SK-N-MC (cell line): ENCODE data around the gene CNTN2.
A peak's percentile ranks its signal among the peaks of the same experiment; 100 is the strongest.

Experiments
- DNase-seq: peaks from one replicate; pipeline ENCODE4 v3.0.0-alpha.2; 2011; ENCODE audit warnings: low read depth, low spot score
- H3K27ac ChIP-seq: fragments of 200-600 bp; sonication (generic); 2 replicates; pipeline ENCODE4 v1.5.1; 2016; ENCODE audit warnings: mixed run types
- H3K36me3 ChIP-seq: fragments of 200-600 bp; sonication (generic); 2 replicates; pipeline ENCODE4 v1.6.1; 2017; ENCODE audit warnings: antibody characterized with exemption, low read length, mixed read lengths; ENCODE audit not compliant: insufficient read depth
- H3K4me3 ChIP-seq: fragments of 200-600 bp; sonication (generic); 2 replicates; pipeline ENCODE4 v1.5.1; 2016
- H3K9ac ChIP-seq: fragments of 200-600 bp; sonication (generic); 2 replicates; pipeline ENCODE4 v1.8.0; 2017; ENCODE audit warnings: mixed run types, mixed read lengths; ENCODE audit not compliant: insufficient read length
- H3K9me3 ChIP-seq: fragments of 200-600 bp; sonication (generic); 2 replicates; pipeline ENCODE4 v1.6.1; 2017; ENCODE audit warnings: low read depth, mild to moderate bottlenecking, antibody characterized with exemption, low read length, moderate library complexity, mixed read lengths
- EZH2 ChIP-seq: fragments of 200-600 bp; sonication (generic); IDR thresholded peaks from one replicate; pipeline ENCODE4 v1.6.1; 2017; ENCODE audit warnings: antibody characterized with exemption
- FOXP2 ChIP-seq: optimal IDR thresholded peaks from 2 replicates; pipeline ENCODE3; 2011; ENCODE audit warnings: mild to moderate bottlenecking, moderate library complexity; ENCODE audit not compliant: insufficient read depth; ENCODE audit errors: extremely low read length, control extremely low read depth
- POLR2AphosphoS5 ChIP-seq: IDR thresholded peaks from 2 replicates; pipeline ENCODE4 v1.6.1; 2012; ENCODE audit warnings: mild to moderate bottlenecking, low read depth, low read length, borderline replicate concordance

The CNTN2 gene

GRCh38 chr1:205056956-205057568 is 14.1 kb downstream of the CNTN2 start:
- no peaks in the 10 kb centered on the region for H3K9me3 ChIP-seq
- no peak overlapping the region for H3K9ac ChIP-seq
- no peaks in the 10 kb centered on the region for H3K36me3 ChIP-seq
- TF ChIP-seq POLR2AphosphoS5 (no peak), FOXP2 (no peak), EZH2 (no peak)
- no peak overlapping the region for H3K4me3 ChIP-seq
- no peak overlapping the region for H3K27ac ChIP-seq
- no peak for DNase-seq

- no peak overlapping the region for H3K27ac ChIP-seq
- TF ChIP-seq POLR2AphosphoS5 (no peak), EZH2 (no peak), FOXP2 (no peak)
- H3K9me3 ChIP-seq = no peaks in the 10 kb centered on the region
- no peak for DNase-seq
- no peaks in the 10 kb centered on the region for H3K36me3 ChIP-seq
- no peak overlapping the region for H3K9ac ChIP-seq
- H3K4me3 ChIP-seq = no peak overlapping the region
Measured at GRCh38 chr1:205057808-205058575, 15.0 kb downstream of the CNTN2 start.

GRCh38 chr1:205058853-205059252 is 15.8 kb downstream of the CNTN2 start:
- H3K4me3 ChIP-seq = no peak overlapping the region
- no peak overlapping the region for H3K27ac ChIP-seq
- H3K9me3 ChIP-seq = no peaks in the 10 kb centered on the region

GRCh38 chr1:205059660-205060059 is 16.6 kb downstream of the CNTN2 start:
- DNase-seq = no peak
- TF ChIP-seq FOXP2 = no peak
- no peak for TF ChIP-seq POLR2AphosphoS5
- no peak for TF ChIP-seq EZH2
- H3K9ac ChIP-seq = no peak overlapping the region
- H3K27ac ChIP-seq = no peak overlapping the region
- no peak overlapping the region for H3K4me3 ChIP-seq
- H3K9me3 ChIP-seq = no peaks in the 10 kb centered on the region
- no peaks in the 10 kb centered on the region for H3K36me3 ChIP-seq

More at GRCh38 chr1:205058853-205059252, 15.8 kb downstream of the CNTN2 start:
- no peaks in the 10 kb centered on the region for H3K36me3 ChIP-seq
- no peak for DNase-seq
- H3K9ac ChIP-seq = no peak overlapping the region
- TF ChIP-seq POLR2AphosphoS5 (no peak), EZH2 (no peak), FOXP2 (no peak)

GRCh38 chr1:205060746-205061145 is 17.7 kb downstream of the CNTN2 start:
- H3K4me3 ChIP-seq = no peak overlapping the region
- no peak for TF ChIP-seq FOXP2
- no peak for TF ChIP-seq POLR2AphosphoS5
- no peak for TF ChIP-seq EZH2
- no peaks in the 10 kb centered on the region for H3K9me3 ChIP-seq
- H3K27ac ChIP-seq = no peak overlapping the region
- DNase-seq = no peak
- no peaks in the 10 kb centered on the region for H3K36me3 ChIP-seq
- H3K9ac ChIP-seq = no peak overlapping the region

GRCh38 chr1:205061227-205061626 is 18.2 kb downstream of the CNTN2 start:
- TF ChIP-seq FOXP2 (no peak), POLR2AphosphoS5 (no peak), EZH2 (no peak)
- H3K4me3 ChIP-seq = no peak overlapping the region
- no peak for DNase-seq
- no peak overlapping the region for H3K27ac ChIP-seq
- H3K36me3 ChIP-seq = no peaks in the 10 kb centered on the region
- H3K9me3 ChIP-seq = no peaks in the 10 kb centered on the region
- H3K9ac ChIP-seq = no peak overlapping the region

GRCh38 chr1:205061665-205062069 is 18.7 kb downstream of the CNTN2 start:
- H3K36me3 ChIP-seq = no peaks in the 10 kb centered on the region
- no peaks in the 10 kb centered on the region for H3K9me3 ChIP-seq
- H3K27ac ChIP-seq = no peak overlapping the region
- H3K9ac ChIP-seq = no peak overlapping the region
- no peak overlapping the region for H3K4me3 ChIP-seq
- peak; percentile 3 for DNase-seq
- TF ChIP-seq FOXP2 = no peak
- TF ChIP-seq EZH2 = no peak
- no peak for TF ChIP-seq POLR2AphosphoS5

- Histone ChIP-seq H3K4me3 (no peak overlapping the region), H3K9ac (no peak overlapping the region), H3K27ac (no peak overlapping the region), H3K36me3 (no peaks in the 10 kb centered on the region), H3K9me3 (no peaks in the 10 kb centered on the region)
- TF ChIP-seq EZH2 (no peak), POLR2AphosphoS5 (no peak), FOXP2 (no peak)
- no peak for DNase-seq
Measured at GRCh38 chr1:205062319-205062718, 19.3 kb downstream of the CNTN2 start.

- DNase-seq = no peak
- H3K27ac ChIP-seq = no peak overlapping the region
Measured at GRCh38 chr1:205062895-205063294, 19.9 kb downstream of the CNTN2 start.

More at GRCh38 chr1:205062895-205063294, 19.9 kb downstream of the CNTN2 start:
- no peak for TF ChIP-seq FOXP2
- TF ChIP-seq POLR2AphosphoS5 = no peak
- TF ChIP-seq EZH2 = no peak
- Histone ChIP-seq H3K4me3 (no peak overlapping the region), H3K36me3 (no peaks in the 10 kb centered on the region), H3K9ac (no peak overlapping the region), H3K9me3 (no peaks in the 10 kb centered on the region)
